GM21529 (cell line): ENCODE data around the gene FAM3A.
"Not testable (repeated sequence)": the region's sequence is repeated elsewhere in the genome, so short reads cannot be mapped to it uniquely, and the experiment has no call there.

Experiments
- ATAC-seq: cut with Tn5 transposase; IDR thresholded peaks from one replicate; pipeline ENCODE4 v1.9.1; 2021; ENCODE audit not compliant: unreplicated experiment

The FAM3A gene

DNA sequence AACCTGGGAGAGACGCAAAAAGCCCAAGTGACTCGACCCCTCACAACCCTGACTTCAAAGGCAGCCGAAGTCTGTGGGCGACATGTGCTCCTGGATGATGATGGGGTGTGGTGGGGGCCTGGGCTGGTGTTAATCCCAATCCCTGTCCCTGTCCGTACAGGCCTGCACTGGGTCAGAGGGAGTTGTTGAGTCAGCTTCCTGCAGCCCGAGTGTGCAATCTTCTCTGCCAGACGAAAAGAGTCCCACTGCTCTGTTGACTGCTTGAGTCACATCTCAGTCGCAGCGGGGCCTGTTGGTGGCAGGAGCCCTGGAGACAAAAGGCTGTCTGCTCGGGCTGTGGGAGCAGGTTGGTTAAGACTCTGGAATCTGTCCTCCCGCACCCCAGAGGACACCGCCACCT is 10.3 kb downstream of the FAM3A start:
- ATAC-seq = no peak

DNA sequence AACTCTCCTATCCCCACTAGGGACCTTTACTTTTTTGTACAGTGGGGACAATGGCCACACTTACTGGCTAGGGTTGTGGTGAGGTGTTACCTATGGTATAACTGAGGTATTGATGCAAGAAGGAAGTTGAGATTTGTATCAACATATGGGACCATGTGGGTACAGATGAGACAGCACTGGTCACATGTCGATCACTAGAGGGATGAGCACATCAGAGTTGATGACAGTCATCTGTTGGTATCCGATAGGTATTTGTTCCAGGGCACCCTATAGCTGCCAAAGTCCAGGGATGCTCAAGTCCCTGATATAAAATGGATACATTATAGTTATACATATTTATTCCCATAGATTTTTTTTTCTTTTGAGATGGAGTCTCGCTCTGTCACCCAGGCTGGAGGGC is 13.0 kb downstream of the FAM3A start:
- ATAC-seq = no peak

DNA sequence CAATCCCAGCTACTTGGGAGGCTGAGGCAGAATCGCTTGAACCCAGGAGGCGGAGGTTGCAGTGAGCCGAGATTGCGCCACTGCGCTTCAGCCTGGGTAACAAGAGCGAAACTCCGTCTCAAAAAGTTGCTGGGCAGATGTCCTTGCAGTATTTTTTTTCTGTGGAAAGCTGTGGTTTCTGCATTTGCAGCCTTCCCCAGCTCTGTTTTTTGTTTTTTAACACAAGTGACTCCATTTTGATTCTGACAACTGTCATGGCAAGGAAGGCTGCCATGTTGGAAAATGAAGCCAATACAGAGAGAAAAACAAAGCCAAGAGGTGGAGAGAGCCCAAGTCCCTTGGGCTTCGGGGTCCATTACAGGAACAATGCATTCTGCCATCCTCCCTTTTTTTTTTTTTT is 13.9 kb downstream of the FAM3A start:
- ATAC-seq = no peak

DNA sequence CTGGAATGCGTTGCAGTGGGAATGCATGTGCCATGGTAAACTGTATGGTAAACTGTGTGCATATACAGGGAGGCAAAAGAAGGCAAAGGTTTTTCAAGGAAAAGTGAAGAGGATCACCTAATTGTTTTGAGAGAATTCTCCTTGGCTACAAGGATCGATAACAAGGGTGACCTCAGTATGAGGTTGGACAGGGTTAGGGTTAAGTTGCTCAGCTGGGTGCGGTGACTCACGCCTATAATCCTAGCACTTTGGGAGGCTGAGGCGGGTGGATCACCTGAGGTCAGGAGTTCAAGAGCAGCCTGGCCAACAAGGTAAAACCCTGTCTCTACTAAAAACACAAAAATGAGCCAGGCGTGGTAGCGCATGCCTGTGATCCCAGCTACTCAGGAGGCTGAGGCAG is 14.6 kb downstream of the FAM3A start:
- not testable (repeated sequence) for ATAC-seq

DNA sequence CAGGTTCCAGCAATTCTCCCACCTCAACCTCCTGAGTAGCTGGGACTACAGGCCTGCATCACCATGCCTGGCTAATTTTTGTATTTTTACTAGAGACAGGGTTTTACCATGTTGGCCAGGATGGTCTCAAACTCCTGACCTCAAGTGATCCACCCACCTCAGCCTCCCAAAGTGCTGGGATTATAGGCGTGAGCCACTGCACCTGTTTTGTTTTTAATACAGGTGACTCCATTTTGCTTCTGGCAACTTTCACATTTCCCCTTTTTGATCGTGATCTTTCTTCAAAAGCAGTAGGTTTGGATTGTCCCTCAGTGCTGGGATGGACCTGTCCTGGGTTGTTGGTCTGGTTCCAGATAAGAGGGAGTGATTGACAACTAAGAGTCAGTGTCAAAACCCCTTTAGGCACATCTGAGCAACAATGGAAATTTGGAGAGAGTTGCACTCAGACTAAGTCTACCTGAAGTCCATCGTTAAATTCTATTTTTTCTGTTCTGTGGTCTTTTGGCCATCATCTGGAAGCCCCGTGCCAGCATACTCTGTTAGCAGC is 19.4 kb downstream of the FAM3A start:
- not testable (repeated sequence) for ATAC-seq

DNA sequence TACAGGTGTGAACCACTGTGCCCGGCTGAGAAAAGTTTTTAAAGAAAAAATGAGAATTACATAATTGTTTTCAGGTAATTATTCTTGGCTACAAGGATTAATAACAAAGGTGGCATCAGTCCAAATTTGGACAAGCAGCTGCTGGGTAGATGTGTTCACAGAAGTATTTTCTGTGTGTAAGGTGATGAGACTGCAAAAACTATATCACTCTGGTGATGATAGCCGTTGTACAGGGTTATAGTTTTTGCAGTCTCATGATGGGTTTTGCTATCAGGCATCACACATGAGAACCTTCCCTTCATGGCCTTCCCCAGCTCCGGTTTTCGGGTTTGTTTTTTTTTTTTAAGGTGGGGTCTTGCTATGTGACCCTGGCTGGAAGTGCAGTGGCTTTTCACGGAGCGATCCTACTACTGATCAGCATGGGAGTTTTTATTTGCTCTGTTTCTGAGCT is 20.5 kb downstream of the FAM3A start:
- no peak for ATAC-seq

DNA sequence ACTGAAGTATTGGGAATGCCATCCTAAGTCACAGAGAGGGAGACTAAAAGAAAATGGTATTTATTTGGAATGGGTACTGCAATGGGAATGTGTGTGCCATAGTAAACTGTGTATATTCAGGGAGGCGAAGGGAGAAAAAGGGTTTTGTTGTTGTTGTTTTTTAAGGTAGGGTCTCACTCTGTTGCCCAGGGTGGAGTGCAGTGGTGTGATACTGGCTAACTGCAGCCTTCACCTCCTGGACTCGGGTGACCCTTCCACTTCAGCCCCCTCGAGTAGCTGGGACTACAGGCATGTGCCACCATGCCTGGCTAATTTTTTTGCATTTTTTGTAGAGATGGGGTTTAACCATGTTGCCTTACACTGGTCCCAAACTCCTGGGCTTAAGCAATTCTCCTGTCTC is 21.3 kb downstream of the FAM3A start:
- ATAC-seq = no peak

DNA sequence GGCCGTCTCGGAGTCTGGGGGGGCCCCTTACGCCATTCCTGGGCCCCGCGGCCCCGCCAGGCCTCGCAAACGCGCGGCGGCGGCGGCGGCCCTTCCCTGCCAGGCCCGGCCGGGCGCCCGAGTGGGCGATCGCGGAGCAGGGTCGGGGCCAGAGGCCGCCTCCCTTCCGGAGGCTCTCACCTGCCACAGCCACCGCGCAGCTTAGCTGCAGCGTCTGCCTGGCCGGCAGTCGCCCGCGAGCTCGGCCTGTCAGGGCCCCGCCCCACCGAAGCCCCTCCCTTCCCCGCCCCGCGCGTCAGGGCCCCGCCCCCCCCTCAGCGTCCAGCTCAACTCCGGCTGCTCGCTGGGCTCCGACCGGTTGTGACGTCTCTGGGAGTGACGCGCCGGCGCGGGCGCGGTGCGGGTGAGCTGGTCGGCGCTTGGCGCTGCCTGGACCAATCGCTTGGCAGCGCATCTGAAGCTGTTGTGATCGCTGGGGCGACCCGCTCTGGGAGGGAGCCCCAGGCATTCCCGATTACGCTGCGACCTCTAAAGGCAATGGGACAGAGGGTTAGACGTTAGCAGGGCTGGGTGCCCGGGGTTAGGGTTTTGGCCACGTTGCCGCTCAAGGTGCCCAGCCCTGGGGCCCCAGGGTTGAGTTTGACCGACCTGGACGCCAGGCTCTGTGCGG is 25.5 kb downstream of the FAM3A start, which contains the start of gene SLC10A3:
Gene SLC10A3, minus strand, starts transcription at position 216 of the 670 bp plus-strand sequence. CDS start 1,689 bp downstream, outside the sequence.
- peak; percentile 81 for ATAC-seq

DNA sequence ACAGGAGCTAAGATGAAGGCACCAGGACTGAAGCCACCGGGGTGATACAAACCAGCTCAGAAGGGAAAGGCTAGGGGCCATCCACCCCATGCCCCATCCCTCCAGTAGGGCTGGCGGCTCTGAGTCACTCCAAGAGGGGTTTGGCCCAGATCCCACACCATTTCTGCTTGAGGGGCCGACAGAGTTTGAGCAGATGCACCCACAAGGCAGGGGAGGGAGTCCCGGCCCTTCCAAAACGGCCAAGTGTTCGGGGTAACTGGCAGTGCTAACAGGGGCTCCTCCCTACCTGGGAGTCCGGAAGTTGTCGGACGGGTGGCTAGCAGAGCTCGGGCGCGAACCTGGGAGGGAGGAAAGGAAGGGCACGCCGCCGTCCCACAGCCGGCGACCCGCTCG is 26.0 kb downstream of the FAM3A start:
- ATAC-seq = peak; percentile 20

DNA sequence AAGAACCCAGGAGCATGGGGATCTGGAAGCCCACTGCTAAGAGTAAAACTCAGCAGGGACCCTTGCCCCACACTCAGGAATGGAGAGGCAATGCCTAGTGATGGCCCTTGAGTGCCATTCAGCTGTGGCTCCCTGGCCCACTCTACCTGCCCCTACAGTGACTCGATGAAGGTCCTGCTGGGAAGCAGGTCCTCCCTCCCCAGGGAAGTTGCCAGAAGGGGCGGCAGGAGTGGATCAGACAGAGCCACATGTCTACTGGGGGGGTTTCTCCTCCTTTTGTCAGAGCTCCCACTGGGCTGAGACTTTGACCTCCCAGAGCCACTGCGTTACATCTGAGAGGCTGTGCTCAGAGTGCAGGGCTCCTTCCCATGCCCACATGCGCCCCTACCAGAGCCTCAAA is 26.9 kb downstream of the FAM3A start:
- ATAC-seq = no peak

DNA sequence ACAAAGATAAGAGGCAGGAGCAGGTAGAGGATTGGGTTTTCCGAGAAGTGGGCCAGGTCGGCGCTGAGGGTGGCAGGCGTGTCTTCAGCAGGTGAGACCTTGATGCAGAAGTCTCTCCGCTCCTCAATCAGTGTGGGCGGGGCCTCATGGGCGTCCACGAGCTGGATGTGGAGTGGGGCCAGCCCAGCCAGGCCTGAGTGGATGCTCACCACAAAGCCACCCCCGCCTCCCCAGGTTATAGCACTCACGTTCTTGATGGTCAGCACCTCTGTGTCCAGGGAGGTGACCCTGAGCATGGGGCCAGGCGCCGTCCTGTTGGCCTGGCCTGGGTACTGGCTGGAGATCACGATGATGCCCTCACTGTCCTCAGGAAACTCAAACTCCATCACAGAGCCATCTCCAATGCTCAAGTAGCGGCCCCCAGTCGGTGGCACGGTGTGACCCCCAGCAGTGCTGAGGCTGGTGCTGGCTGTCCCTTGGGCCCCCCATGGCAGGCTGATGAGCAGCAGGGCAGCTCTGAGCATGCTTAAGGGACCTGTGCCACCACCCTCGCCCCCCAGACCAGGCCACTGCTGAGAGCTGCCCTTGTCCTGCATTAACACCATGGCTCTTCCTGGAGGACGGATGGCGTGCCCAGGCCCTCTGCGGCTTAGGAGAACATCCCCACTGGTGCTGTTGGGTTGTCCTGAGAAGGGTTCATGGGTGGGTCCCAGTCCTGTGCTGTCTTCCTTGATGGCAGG is 27.5 kb downstream of the FAM3A start:
- ATAC-seq = no peak

DNA sequence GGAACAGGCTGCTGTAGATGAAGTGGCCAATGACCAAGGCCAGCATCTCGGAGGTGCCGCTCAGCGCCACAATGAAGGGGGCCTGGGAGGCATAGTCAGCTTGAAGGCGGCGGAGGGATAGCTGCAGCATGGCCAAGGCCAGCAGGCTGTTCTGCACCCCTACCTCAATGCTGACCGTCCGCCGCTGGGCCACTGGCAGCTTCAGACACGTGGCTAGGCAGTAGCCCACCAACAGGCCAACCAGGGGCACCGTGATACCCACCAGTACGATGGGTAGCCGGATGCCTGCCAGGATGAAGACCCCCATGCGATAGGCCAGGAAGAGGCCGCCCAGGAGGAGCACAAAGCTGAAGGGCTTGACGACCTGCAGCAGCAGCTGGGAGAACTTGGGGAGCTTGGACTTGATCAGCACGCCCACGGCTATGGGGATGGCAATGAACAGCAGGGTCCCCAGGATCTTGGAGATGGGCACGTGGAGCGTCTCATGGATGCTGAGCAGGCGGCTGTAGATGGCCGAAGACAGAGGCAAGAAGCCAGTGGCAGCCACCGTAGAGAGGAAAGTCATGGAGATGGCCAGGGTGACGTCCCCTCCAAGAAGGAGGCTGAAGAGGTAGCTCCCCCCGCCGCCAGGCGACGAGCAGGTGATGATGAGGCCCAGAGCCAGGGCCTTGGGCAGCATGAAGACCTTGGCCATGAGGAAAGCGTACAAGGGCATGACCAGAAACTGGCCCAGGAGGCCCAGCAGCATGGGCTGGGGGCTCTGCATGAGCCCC is 28.3 kb downstream of the FAM3A start:
- ATAC-seq = no peak

DNA sequence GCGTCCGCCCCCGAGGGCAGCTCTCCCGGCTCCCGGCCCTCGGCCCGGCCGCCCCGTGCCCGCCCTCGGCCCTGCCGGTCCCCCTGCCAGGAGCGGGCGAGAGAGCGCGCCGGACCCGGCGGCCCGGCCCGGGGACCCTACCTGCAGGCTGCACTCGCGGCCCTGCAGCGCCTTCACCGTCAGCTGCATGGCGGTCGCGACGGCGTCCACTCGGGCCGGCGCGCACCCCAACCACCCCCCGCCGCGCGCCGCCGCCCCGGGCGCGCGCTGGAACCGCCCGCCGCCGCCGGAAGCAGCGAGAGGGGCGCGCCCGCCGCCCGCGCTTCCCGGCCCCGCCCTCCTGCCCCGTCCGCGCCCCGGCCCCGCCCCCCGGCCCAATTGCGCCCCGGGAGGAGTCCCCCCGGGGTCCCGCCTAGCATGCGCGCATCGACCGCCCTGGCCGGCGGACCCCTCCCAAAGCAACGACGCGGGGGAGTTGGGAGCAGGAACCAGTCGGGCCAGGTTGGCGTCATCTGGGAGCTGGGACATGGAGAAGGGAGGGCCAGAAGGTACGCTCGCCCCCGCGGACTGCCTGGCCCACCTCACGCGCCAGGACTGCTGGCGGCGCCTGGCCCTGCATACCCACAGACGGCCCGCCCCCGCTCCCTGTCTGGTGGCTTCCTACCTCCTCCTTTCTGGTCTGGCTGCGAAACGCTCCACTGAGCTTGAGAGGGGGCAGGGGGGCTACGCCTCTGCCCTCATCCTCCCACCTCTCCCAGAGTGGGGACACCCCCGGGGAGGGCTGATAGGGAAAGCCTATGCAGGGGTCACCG is 29.4 kb downstream of the FAM3A start, which contains the start of gene UBL4A:
Gene UBL4A, minus strand, starts transcription at position 220 of the 812 bp plus-strand sequence. Its CDS starts 31 bp downstream, at position 189.
- ATAC-seq = peak; percentile 24

DNA sequence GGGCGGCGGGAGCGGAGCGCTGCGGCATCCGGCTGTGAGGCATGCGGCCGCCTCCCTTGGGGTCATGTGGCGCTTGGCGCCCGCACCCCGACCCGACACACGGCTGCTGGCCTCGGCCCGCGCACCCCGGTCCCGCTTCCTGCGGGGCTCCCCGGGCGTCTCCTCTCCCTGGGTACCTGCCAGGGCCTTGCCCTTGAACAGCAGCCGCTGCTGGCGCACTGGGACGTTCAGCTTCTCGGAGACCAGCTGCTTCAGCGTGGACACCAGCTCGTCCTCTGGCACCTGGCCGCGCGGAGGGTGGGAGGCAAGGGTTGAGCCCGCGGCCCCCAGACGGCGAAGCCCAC is 30.0 kb downstream of the FAM3A start:
- ATAC-seq = no peak

DNA sequence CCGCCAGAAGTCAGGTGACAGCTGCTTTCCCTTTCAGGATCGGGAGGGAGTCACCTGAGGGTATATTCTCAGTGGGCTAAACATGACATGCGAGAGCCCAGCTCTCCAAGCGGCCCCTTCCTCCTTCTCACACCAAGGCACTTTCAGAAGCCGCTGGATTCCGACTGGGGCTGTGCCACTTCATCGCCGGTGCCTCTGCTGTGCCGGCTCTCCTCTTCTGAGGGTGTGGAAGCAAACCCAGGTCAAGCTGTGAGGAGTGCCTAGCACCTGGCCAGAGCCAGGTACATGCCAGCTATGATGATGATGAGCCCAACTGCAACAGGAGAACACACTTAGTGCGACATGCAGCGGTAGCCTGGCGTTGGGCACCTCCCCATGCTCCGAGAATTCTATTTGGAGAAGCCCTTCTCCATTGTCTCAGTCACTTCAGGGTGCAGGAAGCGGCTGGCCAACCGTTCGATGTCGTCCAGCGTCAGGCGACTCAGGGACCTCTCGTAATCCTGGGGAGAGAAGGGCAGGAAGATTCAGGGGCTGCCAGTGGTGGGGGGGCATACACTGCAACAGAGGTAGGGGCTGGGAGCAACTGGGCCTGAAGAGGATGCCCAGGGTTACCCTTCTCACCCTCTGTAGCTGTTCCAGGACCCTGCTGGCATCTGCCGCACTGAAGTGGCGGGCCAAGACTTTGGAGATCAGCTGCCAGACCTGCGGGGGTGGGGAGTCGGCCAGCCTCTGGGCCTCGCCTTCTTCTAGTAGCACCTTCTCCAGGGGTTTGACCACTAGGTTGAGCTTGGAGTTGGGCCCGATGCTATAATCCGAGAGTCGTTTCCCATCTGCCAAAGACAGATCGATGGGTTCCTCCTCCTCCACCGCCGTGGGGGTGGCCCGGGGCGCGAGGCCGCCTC is 30.6 kb downstream of the FAM3A start:
- no peak for ATAC-seq

DNA sequence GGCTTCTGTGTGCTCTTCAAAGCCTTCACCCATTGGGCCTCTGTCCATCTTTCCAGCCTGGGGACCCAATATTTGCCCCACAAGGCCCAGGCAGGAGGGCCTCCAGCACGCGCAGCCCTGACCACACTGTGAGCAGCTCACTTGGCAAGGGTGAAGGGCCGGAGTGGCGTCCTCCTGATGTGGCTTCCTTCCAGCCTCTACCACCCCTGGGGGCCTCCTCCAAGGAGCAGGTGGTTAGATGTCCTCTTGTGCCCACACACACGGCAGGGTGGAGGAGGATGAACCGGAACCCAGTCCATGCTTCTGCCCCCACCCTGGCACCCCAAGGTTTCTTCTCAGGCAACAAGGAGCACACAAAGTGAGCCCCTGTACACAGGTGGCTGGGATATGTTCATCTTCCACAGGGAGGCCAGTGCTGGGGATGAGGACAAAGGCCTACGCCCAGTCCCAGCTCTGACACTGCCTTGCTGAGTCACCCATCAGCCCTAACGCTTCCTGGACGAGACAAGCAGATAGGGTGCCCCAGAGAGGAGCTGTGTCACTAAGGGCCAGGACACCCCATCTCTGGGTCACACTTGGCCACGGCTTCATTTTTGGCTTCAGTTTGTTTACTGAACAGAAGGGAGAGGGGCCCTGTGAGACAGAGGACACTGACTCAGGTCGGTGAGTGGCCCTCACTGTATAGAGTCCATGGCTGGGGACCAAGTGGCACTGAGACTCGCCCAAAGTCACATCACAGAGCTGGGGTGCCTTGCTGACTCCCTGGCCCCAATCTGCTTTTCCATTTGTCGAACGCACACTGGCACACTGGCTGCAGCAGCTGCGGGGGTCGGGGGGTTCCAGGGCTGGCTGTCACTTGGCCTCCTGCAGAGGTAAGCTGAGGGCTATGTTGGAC is 31.5 kb downstream of the FAM3A start:
- no peak for ATAC-seq

DNA sequence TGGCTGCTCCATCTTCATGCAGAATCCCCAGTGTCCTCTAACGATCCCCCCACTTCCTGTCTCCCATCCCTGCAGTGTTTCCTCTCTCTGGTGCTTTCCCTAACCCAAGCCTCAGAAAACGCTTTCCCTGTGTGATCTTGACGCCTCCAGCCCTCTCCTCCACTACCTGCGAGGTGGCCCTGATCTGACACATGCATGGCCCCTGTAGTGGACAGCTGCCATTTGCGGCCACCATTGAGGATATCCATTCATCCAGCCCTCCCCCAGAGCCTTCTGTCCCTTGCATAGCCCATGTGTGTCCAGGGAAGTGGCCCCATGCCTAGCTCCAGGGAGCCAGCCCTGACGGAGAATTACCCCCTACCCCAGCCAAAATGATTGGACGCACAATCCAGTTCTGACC is 32.7 kb downstream of the FAM3A start:
- no peak for ATAC-seq

DNA sequence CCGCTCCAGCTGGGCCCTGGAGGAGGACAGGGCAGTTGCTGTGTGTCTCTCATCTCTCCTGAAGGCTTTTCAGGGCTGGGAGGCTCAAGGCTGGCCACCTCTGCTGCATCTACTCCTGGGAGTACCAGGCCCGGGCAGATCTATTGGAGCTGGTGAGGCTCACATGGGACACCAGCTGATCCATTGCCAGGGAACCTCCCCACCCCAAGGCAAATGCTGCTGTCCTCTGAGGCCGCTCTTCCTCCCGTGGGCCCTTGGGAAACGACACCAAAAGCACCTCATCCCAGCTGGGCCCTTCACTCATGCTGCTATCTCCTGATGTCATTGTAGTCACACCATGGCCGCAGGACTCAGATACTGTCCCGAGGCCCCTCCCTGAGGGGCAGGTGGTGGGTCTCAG is 33.2 kb downstream of the FAM3A start:
- no peak for ATAC-seq
